HFF-Myc (cell line): ENCODE data around the gene DDAH2.

Experiments
- DNase-seq: peaks from one replicate; pipeline ENCODE4 v3.0.0-alpha.2; 2011; ENCODE audit warnings: low read depth; ENCODE audit errors: extremely low read depth
- H3K4me3 ChIP-seq: replicated peaks from 2 replicates; pipeline ENCODE4 v1.5.1; 2011; ENCODE audit warnings: low read depth, mild to moderate bottlenecking, control low read depth, low read length
- CTCF ChIP-seq: IDR thresholded peaks from 2 replicates; pipeline ENCODE4 v1.5.1; 2012; ENCODE audit warnings: mild to moderate bottlenecking, low read depth, low read length, control low read depth; ENCODE audit errors: missing control alignments

Gene DDAH2

GRCh38 chr6:31722173-31722572, 6.9 kb downstream of the DDAH2 start:
- no peak for DNase-seq
- H3K4me3 ChIP-seq, result no peak overlapping the region
- no peak for TF ChIP-seq CTCF

GRCh38 chr6:31721351-31722020, 7.6 kb downstream of the DDAH2 start, which contains the start of gene LY6G6C:
LY6G6C (minus strand) TSS chr6:31721746; CDS start chr6:31721679, 67 bp downstream.
- DNase-seq, result no peak
- no peak for TF ChIP-seq CTCF
- no peak within 1 kb of the TSS for H3K4me3 ChIP-seq

- no peak overlapping the region for H3K4me3 ChIP-seq
- TF ChIP-seq CTCF, result no peak
- no peak for DNase-seq
Measured at GRCh38 chr6:31720196-31720770, 8.8 kb downstream of the DDAH2 start.

GRCh38 chr6:31719001-31719400, 10.1 kb downstream of the DDAH2 start:
- no peak for DNase-seq
- no peak overlapping the region for H3K4me3 ChIP-seq
- TF ChIP-seq CTCF, result no peak

GRCh38 chr6:31718265-31718664, 10.8 kb downstream of the DDAH2 start:
- no peak for TF ChIP-seq CTCF
- DNase-seq, result no peak

GRCh38 chr6:31717499-31718222, 11.4 kb downstream of the DDAH2 start:
- no peak overlapping the region for H3K4me3 ChIP-seq
- no peak for DNase-seq
- TF ChIP-seq CTCF, result no peak

More at GRCh38 chr6:31718265-31718664, 10.8 kb downstream of the DDAH2 start:
- H3K4me3 ChIP-seq, result no peak overlapping the region
